ENCODE measurements around the gene NRXN3. TPM values are rescaled to one million over a fixed set of nuclear protein-coding genes. Genes with fewer than 3 reads are reported as not detected.

NRXN3 gene
- total and polyA plus RNA-seq, 8 donors = 1.3 to 7.6 (median 1.5) TPM

GRCh38 chr14:79370969-79371368 lies 1200.8 kb downstream of the NRXN3 start:
- intact Hi-C loops (cut with DNase I) = no loop called here
- Histone ChIP-seq H3K27ac (no peak overlapping the region), H3K27me3 (no peaks in the 10 kb centered on the region), H3K4me1 (no peaks in the 10 kb centered on the region), H3K4me3 (no peak overlapping the region), H3K9me3 (no peaks in the 10 kb centered on the region), H3K36me3 (no peaks in the 10 kb centered on the region)
- ATAC-seq = no peak
- DNase-seq = no peak
- TF ChIP-seq, protein P1, sequence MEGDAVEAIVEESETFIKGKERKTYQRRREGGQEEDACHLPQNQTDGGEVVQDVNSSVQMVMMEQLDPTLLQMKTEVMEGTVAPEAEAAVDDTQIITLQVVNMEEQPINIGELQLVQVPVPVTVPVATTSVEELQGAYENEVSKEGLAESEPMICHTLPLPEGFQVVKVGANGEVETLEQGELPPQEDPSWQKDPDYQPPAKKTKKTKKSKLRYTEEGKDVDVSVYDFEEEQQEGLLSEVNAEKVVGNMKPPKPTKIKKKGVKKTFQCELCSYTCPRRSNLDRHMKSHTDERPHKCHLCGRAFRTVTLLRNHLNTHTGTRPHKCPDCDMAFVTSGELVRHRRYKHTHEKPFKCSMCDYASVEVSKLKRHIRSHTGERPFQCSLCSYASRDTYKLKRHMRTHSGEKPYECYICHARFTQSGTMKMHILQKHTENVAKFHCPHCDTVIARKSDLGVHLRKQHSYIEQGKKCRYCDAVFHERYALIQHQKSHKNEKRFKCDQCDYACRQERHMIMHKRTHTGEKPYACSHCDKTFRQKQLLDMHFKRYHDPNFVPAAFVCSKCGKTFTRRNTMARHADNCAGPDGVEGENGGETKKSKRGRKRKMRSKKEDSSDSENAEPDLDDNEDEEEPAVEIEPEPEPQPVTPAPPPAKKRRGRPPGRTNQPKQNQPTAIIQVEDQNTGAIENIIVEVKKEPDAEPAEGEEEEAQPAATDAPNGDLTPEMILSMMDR (IDR thresholded peaks at IDR 0.05) = no peak

DNA sequence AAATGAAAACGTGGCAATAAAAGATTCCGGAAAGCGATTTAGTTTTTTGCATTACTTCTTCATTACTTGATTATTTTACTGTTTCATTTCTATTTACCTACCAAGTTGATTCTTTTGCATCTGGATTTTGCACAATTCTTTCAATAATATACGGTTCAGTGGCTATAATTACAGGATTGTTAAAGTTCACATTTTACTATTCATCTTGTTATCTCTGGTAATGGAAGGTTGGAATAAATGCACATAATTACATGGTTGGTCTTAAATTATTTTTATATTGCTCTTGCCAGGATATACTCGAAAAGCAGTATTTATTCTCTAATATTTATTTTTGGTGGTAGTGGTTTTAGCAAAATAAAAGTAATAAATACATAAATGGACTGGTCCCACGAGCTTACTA lies 1203.3 kb downstream of the NRXN3 start:
- no peak for ATAC-seq
- Histone ChIP-seq H3K36me3 (no peaks in the 10 kb centered on the region), H3K27ac (no peak overlapping the region), H3K4me3 (no peak overlapping the region), H3K4me1 (no peaks in the 10 kb centered on the region), H3K9me3 (no peaks in the 10 kb centered on the region), H3K27me3 (no peaks in the 10 kb centered on the region)
- TF ChIP-seq, protein P1 (IDR thresholded peaks at IDR 0.05) = no peak
- intact Hi-C loops (cut with DNase I) = no loop called here
- DNase-seq = no peak

DNA sequence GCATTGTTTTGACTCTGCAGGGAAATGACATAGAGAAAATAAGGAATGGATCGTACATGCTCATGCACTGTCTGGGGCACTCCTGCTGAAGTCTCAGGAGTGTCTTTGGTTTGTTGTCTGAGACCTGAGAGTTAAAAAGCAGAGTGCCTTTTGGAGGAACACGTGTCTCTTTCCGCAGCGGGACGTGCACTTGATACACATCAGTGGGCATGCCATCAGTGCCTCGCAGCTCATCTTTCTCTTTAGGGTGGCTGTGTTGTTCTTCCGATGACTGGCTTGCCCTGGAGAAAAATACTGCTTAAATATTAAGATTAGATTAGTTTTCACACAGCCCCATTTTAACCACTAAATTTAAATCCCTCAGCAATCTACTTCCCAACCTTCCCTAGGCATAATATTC lies 1205.2 kb downstream of the NRXN3 start:
- H3K36me3 ChIP-seq = no peaks in the 10 kb centered on the region
- no peaks in the 10 kb centered on the region for H3K27me3 ChIP-seq
- H3K4me1 ChIP-seq = no peaks in the 10 kb centered on the region
- no peak for DNase-seq
- H3K9me3 ChIP-seq = no peaks in the 10 kb centered on the region
- ATAC-seq = no peak
- TF ChIP-seq, protein P1 (IDR thresholded peaks at IDR 0.05) = no peak
- intact Hi-C loops (cut with DNase I) = no loop called here
- no peak overlapping the region for H3K4me3 ChIP-seq
- H3K27ac ChIP-seq = no peak overlapping the region

DNA sequence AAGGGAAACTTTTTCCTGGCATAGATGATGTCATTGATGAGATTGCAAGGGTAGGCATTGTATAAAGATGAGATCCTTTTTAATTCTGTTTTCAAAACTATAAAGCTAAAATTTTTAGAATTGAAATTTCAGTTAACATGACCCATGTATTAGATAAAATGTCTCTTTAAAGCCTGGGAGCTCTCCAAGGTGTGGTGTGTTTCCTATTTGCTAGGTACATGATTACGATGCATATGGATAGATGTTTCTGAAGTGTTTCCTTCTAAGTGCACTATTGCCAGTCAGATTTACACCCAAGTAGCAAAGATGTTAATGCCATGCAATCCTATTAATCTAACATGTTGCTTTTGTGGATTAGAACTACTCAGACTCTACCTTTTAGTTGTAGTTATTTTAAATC lies 1206.4 kb downstream of the NRXN3 start:
- Histone ChIP-seq H3K4me1 (no peaks in the 10 kb centered on the region), H3K4me3 (no peak overlapping the region), H3K36me3 (no peaks in the 10 kb centered on the region), H3K9me3 (no peaks in the 10 kb centered on the region), H3K27me3 (no peaks in the 10 kb centered on the region), H3K27ac (no peak overlapping the region)
- ATAC-seq = no peak
- intact Hi-C loops (cut with DNase I) = no loop called here
- TF ChIP-seq, protein P1 (IDR thresholded peaks at IDR 0.05) = no peak
- no peak for DNase-seq

- no peak for ATAC-seq
- Histone ChIP-seq H3K27me3 (no peaks in the 10 kb centered on the region), H3K9me3 (no peaks in the 10 kb centered on the region), H3K27ac (no peak overlapping the region), H3K4me3 (no peak overlapping the region), H3K4me1 (no peaks in the 10 kb centered on the region), H3K36me3 (no peaks in the 10 kb centered on the region)
- TF ChIP-seq, protein P1 (IDR thresholded peaks at IDR 0.05) = no peak
- DNase-seq = no peak
- intact Hi-C loops (cut with DNase I) = no loop called here
Observed at GRCh38 chr14:79378020-79378419, 1207.8 kb downstream of the NRXN3 start.

Data from left lung (tissue), 10 donors.